Kidney (tissue), 14 donors: Measurements from ENCODE around the gene UCP3. TPM values are rescaled to one million over a fixed set of nuclear protein-coding genes. Genes with fewer than 3 reads are reported as not detected.

ENCODE experiments used
- DNase-seq, 5 donors: peaks; one replicate each; pipeline ENCODE4 v3.0.0-alpha.2; 2013 to 2020
- FAIRE-seq: peaks from 2 replicates; lab custom pipeline; 2012; peaks lifted over from hg19 to GRCh38; lab: Jason Lieb, UNC
- H3K27ac ChIP-seq, 2 donors: one replicate each; pipeline ENCODE4 v1.7.0; 2013; ENCODE audit warnings: low read depth in 2 of 2, low read length in 2 of 2, inconsistent platforms in 1 of 2
- H3K27me3 ChIP-seq: one replicate; pipeline ENCODE4 v1.7.1; 2013; ENCODE audit warnings: low read length, inconsistent platforms; ENCODE audit not compliant: control insufficient read depth, insufficient read depth
- H3K36me3 ChIP-seq, 3 donors: one replicate each; pipeline versions ENCODE4 v1.7.0 to v1.7.1; 2013; ENCODE audit warnings: low read length in 3 of 3, control low read depth in 1 of 3, inconsistent platforms in 1 of 3; ENCODE audit not compliant: insufficient read depth in 3 of 3, control insufficient read depth in 2 of 3
- H3K4me1 ChIP-seq, 3 donors: one replicate each; pipeline versions ENCODE4 v1.7.0 to v1.7.1; 2013; ENCODE audit warnings: low read length in 3 of 3, inconsistent platforms in 1 of 3, low read depth in 1 of 3; ENCODE audit not compliant: control insufficient read depth in 2 of 3, insufficient read depth in 2 of 3
- H3K4me3 ChIP-seq, 3 donors: one replicate each; pipeline versions ENCODE4 v1.7.0 to v1.8.1; 2013; ENCODE audit warnings: low read length in 3 of 3, control low read depth in 1 of 3, inconsistent platforms in 1 of 3
- H3K9ac ChIP-seq, 3 donors: one replicate each; pipeline versions ENCODE4 v1.7.0 to v1.7.1; 2013; ENCODE audit warnings: low read length in 3 of 3, control low read depth in 1 of 3, inconsistent platforms in 1 of 3
- H3K9me3 ChIP-seq, 3 donors: one replicate each; pipeline versions ENCODE4 v1.7.0 to v1.7.1; 2013; ENCODE audit warnings: low read length in 3 of 3, control low read depth in 1 of 3, inconsistent platforms in 1 of 3; ENCODE audit not compliant: control insufficient read depth in 2 of 3, insufficient read depth in 1 of 3
- intact Hi-C: fragments of 100-400 bp; cut with DNase I; formaldehyde crosslinking; loops from one replicate; pipeline ENCODE4 v1.11.1; 2022
- polyA plus RNA-seq: library from polyadenylated mRNA; stranded (reverse); fragments of 350-450 nt; fragmentation: Illumina TruSeq; extraction: RNeasy Lipid Tissue Mini Kit (QIAGEN cat#74804); gene quantifications from one replicate; pipeline ENCODE4 v1.2.3, GENCODE V29; 2014; ENCODE audit warnings: low read depth, low replicate concordance; ENCODE audit not compliant: insufficient read depth
- total RNA-seq: library from RNA; stranded (reverse); fragmentation: NEBNext Ultra II Directional; extraction: Animal tissue kit (Norgen Biotek cat#: 25700); gene quantifications from one replicate; pipeline ENCODE4 v1.2.1, GENCODE V29; 2021
- TF ChIP-seq, protein P1 (sequence below): IDR thresholded peaks from 3 replicates; pipeline ENCODE4 v1.5.1; 2012; ENCODE audit warnings: mild to moderate bottlenecking, moderate library complexity, borderline replicate concordance; ENCODE audit not compliant: insufficient read depth; ENCODE audit errors: extremely low read depth
- donor health status: control.
- donor health status: control.
- donor health status: control.
- donor health status: control.
- donor health status: control.
- donor health status: DM: yes; HTN: yes; CAD: no.
- donor health status: Normal renal cell carcinoma (clear cell type).

UCP3 gene
- total and polyA plus RNA-seq, 2 donors from 2014 or later: 0.28 to 4.0 TPM

DNA sequence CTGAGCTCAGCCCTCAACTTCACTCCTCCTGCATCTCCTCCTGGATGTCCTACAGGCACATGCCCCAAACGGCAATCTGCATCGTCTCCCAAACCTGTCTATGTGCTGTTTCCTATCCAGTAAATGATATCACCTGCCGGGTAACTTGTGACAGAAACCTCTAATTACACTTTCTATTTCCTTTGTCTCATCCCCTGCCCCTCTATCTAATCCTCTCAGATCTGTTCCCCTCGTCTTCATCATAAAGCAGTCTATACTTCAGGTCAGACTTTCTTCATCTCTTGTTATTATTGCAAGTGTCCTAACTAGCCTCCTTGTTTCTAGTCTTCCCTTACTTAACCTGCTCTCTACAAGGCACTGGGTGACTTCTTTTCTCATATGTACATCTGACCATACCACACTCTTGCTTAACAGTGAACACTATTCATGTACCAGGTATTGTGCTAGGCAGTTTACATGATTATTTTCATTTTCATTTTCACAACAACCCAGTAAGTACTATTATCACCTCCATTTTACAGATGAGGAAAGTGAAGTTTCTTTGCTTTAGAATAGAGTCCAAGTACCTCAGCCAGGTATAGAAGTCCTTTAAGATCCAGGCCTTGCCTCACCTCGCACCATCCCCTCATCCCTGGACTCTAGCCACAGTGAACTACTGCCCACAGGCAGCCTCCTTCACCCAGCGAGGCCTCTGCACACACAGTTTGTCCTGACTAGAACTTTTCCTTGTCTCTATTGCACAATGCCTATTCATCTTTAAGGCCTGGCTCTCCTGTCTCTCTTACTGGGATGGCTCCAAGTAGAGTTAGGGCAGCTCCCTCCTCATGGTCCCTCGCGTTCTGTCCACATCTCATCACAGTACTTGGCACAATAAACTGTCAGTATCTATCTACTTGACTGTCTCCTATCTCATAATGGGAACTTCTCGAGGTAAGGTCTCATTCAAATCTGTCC is 22.1 kb upstream of the UCP3 start:
- H3K4me1 ChIP-seq: no peaks in the 10 kb centered on the region
- no peaks in the 10 kb centered on the region for H3K9me3 ChIP-seq
- no peak overlapping the region for H3K27ac ChIP-seq
- TF ChIP-seq, protein P1, sequence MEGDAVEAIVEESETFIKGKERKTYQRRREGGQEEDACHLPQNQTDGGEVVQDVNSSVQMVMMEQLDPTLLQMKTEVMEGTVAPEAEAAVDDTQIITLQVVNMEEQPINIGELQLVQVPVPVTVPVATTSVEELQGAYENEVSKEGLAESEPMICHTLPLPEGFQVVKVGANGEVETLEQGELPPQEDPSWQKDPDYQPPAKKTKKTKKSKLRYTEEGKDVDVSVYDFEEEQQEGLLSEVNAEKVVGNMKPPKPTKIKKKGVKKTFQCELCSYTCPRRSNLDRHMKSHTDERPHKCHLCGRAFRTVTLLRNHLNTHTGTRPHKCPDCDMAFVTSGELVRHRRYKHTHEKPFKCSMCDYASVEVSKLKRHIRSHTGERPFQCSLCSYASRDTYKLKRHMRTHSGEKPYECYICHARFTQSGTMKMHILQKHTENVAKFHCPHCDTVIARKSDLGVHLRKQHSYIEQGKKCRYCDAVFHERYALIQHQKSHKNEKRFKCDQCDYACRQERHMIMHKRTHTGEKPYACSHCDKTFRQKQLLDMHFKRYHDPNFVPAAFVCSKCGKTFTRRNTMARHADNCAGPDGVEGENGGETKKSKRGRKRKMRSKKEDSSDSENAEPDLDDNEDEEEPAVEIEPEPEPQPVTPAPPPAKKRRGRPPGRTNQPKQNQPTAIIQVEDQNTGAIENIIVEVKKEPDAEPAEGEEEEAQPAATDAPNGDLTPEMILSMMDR: no peak
- intact Hi-C loops: no loop called here
- no peak overlapping the region for H3K9ac ChIP-seq
- DNase-seq: no peak
- FAIRE-seq: no peak
- H3K4me3 ChIP-seq: no peak overlapping the region
- H3K27me3 ChIP-seq: no peaks in the 10 kb centered on the region
- peaks cover 3 to 18% (median 17%) of the 10 kb centered on the region in 3 donors for H3K36me3 ChIP-seq

GRCh38 chr11:74025467-74026166 is 16.7 kb upstream of the UCP3 start:
- no peaks in the 10 kb centered on the region for H3K4me1 ChIP-seq
- H3K4me3 ChIP-seq: no peak overlapping the region
- no peak overlapping the region for H3K27ac ChIP-seq
- H3K36me3 ChIP-seq: peaks cover 0 to 5% (median 3%) of the 10 kb centered on the region in 3 donors
- intact Hi-C loops: no loop called here
- TF ChIP-seq, protein P1: no peak
- H3K9ac ChIP-seq: no peak overlapping the region
- no peaks in the 10 kb centered on the region for H3K27me3 ChIP-seq
- no peaks in the 10 kb centered on the region for H3K9me3 ChIP-seq
- FAIRE-seq: no peak
- DNase-seq: no peak

DNA sequence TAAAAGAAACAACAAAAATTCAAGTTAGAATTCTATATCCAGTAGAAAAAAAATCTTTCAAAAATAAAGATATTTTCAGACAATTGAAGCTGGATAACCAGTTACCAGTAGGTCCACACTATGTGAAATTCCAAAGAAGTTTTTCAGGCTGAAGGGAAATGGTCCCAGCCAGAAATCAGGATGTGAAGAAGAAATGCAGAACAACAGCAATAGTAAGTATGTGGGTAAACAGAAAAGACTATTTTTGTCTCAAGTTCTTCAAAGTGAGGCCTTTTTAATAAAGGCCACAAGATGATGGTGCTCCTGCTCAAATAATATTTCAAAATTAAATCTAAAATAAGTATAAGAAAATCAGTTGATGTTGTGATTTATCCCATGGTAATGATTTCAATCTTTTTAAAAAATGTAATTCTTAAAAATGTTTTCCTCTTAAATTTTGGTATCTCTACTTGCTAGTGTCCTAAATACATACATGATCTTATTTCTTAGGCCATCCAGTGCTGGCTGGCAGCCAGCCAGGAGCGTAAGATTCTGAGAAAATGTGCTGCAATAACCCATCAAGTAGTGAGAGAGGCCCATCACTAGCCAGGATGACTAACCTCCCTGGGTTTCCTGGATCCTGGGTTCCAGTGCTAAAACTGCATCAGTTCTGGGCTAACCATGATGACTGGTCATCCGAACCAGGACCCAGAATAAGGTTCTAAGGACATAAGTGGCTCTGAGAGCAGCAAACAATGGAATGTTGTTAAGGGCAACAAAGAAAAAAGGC is 15.6 kb upstream of the UCP3 start:
- Histone ChIP-seq H3K36me3 (peaks cover 0 to 5% (median 3%) of the 10 kb centered on the region in 3 donors), H3K4me3 (no peak overlapping the region), H3K9ac (no peak overlapping the region), H3K27me3 (no peaks in the 10 kb centered on the region), H3K27ac (no peak overlapping the region), H3K4me1 (peaks cover 0 to 6% (median 2%) of the 10 kb centered on the region in 3 donors), H3K9me3 (no peaks in the 10 kb centered on the region)
- no peak for FAIRE-seq
- intact Hi-C loops: no loop called here
- TF ChIP-seq, protein P1: no peak
- DNase-seq: no peak
